ENCODE data around the gene ALG12.
A peak's percentile ranks its signal among the peaks of the same experiment; 100 is the strongest.

Gene ALG12

GRCh38 chr22:49917974-49918910 is at the start of gene ALG12, which contains the start of gene CRELD2:
ALG12 (minus strand) TSS chr22:49918438; CDS start chr22:49913765, 4,673 bp downstream.
CRELD2 (plus strand) TSS chr22:49918634; CDS start chr22:49918770, 136 bp downstream.
- Histone ChIP-seq H3K4me2 (peak within 1 kb of the TSS; percentile 57), H3K36me3 (ENCODE audit: insufficient read depth) (no peaks in the 10 kb centered on the region), H3K79me2 (ENCODE audit: insufficient read depth, low read depth) (no peaks in the 10 kb centered on the region), H3K27me3 (ENCODE audit: insufficient read depth, low read depth) (no peaks in the 10 kb centered on the region), H3K4me1 (ENCODE audit: low read depth, poor library complexity, severe bottlenecking) (peaks cover 5% of the 10 kb centered on the region), H2AFZ (ENCODE audit: low read depth) (peak within 1 kb of the TSS; percentile 64; the same call in 1 of the 2 replicates), H3K4me3 (IDR thresholded peaks at IDR 0.05; ENCODE audit: insufficient read depth, low read depth, low read length) (no peak within 1 kb of the TSS), H4K20me1 (ENCODE audit: insufficient read depth) (no peaks in the 10 kb centered on the region), H3K27ac (peak within 1 kb of the TSS; percentile 65), H3K9ac (peak within 1 kb of the TSS; percentile 79)
- no peak for TF ChIP-seq CTCF (conservative IDR thresholded peaks at IDR 0.05; ENCODE audit: low read depth, low read length)

- no peak overlapping the region for H3K4me2 ChIP-seq
- H2AFZ ChIP-seq (ENCODE audit: low read depth): no peak overlapping the region
- no peaks in the 10 kb centered on the region for H3K36me3 ChIP-seq (ENCODE audit: insufficient read depth)
- H3K9ac ChIP-seq: no peak overlapping the region
- no peaks in the 10 kb centered on the region for H4K20me1 ChIP-seq (ENCODE audit: insufficient read depth)
- H3K27me3 ChIP-seq (ENCODE audit: insufficient read depth, low read depth): no peaks in the 10 kb centered on the region
- H3K4me1 ChIP-seq (ENCODE audit: low read depth, poor library complexity, severe bottlenecking): peaks cover 13% of the 10 kb centered on the region
- H3K4me3 ChIP-seq (IDR thresholded peaks at IDR 0.05; ENCODE audit: insufficient read depth, low read depth, low read length): no peak overlapping the region
- peaks cover 10% of the 10 kb centered on the region for H3K79me2 ChIP-seq (ENCODE audit: insufficient read depth, low read depth)
- H3K27ac ChIP-seq: no peak overlapping the region
- TF ChIP-seq CTCF (conservative IDR thresholded peaks at IDR 0.05; ENCODE audit: low read depth, low read length): no peak
These were observed 49.5 kb upstream of the ALG12 start for GRCh38 chr22:49967706-49968208.

GRCh38 chr22:49966774-49967705 is 48.8 kb upstream of the ALG12 start:
- Histone ChIP-seq H3K9ac (no peak overlapping the region), H3K79me2 (ENCODE audit: insufficient read depth, low read depth) (peaks cover 15% of the 10 kb centered on the region), H3K27me3 (ENCODE audit: insufficient read depth, low read depth) (no peaks in the 10 kb centered on the region), H2AFZ (ENCODE audit: low read depth) (no peak overlapping the region), H3K4me3 (IDR thresholded peaks at IDR 0.05; ENCODE audit: insufficient read depth, low read depth, low read length) (no peak overlapping the region), H4K20me1 (ENCODE audit: insufficient read depth) (no peaks in the 10 kb centered on the region), H3K27ac (no peak overlapping the region), H3K36me3 (ENCODE audit: insufficient read depth) (no peaks in the 10 kb centered on the region), H3K4me2 (no peak overlapping the region), H3K4me1 (ENCODE audit: low read depth, poor library complexity, severe bottlenecking) (peaks cover 16% of the 10 kb centered on the region)
- TF ChIP-seq CTCF (conservative IDR thresholded peaks at IDR 0.05; ENCODE audit: low read depth, low read length): no peak

GRCh38 chr22:49966041-49966773 is 48.0 kb upstream of the ALG12 start:
- peaks cover 16% of the 10 kb centered on the region for H3K4me1 ChIP-seq (ENCODE audit: low read depth, poor library complexity, severe bottlenecking)
- H2AFZ ChIP-seq (ENCODE audit: low read depth): no peak overlapping the region
- no peak overlapping the region for H3K9ac ChIP-seq
- no peak overlapping the region for H3K27ac ChIP-seq
- no peaks in the 10 kb centered on the region for H3K27me3 ChIP-seq (ENCODE audit: insufficient read depth, low read depth)
- no peak overlapping the region for H3K4me3 ChIP-seq (IDR thresholded peaks at IDR 0.05; ENCODE audit: insufficient read depth, low read depth, low read length)
- no peak overlapping the region for H3K4me2 ChIP-seq
- TF ChIP-seq CTCF (conservative IDR thresholded peaks at IDR 0.05; ENCODE audit: low read depth, low read length): no peak
- no peaks in the 10 kb centered on the region for H3K36me3 ChIP-seq (ENCODE audit: insufficient read depth)
- H3K79me2 ChIP-seq (ENCODE audit: insufficient read depth, low read depth): peaks cover 23% of the 10 kb centered on the region
- no peaks in the 10 kb centered on the region for H4K20me1 ChIP-seq (ENCODE audit: insufficient read depth)
